ENCODE data around the gene CAND2.
A peak's percentile ranks its signal among the peaks of the same experiment; 100 is the strongest.

CAND2 gene

DNA sequence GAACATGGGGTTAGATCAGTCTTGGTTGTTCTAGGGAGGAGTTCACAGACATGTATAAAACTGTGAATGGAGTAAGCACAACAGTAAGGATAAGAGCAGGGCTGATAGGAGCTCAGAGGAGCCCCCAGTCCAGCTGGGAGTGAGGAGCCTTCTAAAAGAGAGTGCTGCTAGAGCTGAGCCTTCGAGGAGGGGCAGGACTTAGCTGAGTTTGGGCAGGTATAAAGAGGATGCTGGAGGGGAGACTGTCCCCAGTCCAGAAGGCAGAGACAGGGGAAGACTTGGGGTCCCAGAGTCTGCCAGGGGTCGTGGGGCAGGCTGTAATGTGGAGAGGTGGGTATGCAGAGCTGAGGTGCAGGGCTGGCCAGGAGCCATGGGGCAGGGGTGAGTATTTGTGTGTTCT is 12.1 kb downstream of the CAND2 start:
- no peak for DNase-seq

DNA sequence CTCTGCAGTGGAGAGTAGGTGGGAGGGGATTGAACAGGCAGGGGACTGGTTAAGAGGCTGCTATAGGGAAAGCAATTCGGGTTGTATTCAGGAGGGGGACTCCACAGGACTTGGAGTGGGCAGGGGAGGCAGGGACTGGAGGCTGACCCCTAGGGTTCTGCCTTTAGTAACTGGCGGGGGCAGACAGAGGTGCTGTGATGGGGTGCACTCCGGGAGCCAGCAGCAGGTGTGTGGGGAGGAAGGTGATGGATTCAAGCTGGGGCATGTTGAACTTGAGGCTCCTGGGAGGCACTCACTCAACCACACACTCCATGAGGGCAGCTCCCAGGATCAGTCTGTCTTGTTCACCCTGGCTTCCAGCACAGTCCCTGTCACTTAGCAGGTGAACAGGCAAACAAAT is 12.5 kb downstream of the CAND2 start:
- no peak for DNase-seq

DNA sequence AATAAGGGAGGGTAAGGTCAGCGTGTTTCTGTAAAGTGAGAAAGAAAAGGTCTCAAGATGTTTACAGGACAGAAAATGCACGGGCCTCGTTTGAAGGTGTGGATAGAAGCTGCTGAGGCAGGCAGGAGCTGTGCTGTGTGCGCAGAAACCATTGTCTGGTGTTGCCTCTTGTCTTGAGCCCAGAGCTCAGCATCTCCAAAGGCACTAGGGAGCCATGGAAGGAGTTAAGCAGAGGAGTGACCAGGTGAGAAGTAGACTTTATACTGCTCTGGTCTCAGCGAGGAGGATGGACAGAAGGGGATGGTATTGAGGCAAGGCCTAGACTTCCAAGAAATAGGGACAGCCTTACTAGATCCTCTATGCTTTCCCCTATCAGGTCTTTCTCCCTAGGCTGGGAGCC is 13.0 kb downstream of the CAND2 start:
- no peak for DNase-seq

GRCh38 chr3:12810013-12810780 is 13.7 kb downstream of the CAND2 start:
- no peak for DNase-seq

- no peak for DNase-seq
These were observed 14.5 kb downstream of the CAND2 start for GRCh38 chr3:12810961-12811360.

DNA sequence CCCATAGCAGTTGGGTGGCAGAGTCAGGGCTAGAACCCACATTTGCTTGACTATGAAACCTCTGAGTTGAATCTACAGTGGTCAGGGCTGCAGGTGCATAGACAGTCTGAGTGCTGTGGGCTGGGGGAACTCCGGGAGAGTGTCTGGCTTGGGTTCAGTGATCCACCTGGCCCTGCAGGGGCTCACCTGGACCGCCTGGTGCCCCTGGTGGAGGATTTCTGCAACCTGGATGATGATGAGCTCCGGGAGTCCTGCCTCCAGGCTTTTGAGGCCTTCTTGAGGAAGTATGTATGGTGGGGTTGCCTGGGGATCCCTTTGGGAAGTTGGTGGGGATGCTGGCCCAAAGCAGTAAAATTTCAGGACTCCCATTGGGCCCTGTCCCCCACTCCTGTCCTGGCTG is 16.3 kb downstream of the CAND2 start:
- DNase-seq: no peak

- DNase-seq: no peak
These were observed 17.5 kb downstream of the CAND2 start for GRCh38 chr3:12813967-12814366.

- no peak for DNase-seq
These were observed 18.6 kb downstream of the CAND2 start for GRCh38 chr3:12815078-12815477.

- DNase-seq: no peak
These were observed 19.2 kb downstream of the CAND2 start for GRCh38 chr3:12815719-12816118.

GRCh38 chr3:12816521-12817342 is 20.3 kb downstream of the CAND2 start:
- DNase-seq: no peak

DNA sequence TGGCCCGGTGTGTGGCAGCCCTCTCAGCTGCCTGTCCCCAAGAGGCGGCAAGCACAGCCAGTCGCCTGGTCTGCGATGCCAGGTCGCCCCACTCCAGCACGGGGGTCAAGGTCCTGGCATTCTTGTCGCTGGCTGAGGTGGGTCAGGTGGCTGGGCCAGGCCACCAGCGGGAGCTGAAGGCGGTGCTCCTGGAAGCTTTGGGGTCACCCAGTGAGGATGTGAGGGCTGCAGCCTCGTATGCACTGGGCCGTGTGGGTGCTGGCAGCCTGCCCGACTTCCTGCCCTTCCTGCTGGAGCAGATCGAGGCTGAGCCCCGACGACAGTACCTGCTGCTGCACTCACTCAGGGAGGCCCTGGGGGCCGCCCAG is 20.8 kb downstream of the CAND2 start:
- peak; percentile 26 for DNase-seq

DNA sequence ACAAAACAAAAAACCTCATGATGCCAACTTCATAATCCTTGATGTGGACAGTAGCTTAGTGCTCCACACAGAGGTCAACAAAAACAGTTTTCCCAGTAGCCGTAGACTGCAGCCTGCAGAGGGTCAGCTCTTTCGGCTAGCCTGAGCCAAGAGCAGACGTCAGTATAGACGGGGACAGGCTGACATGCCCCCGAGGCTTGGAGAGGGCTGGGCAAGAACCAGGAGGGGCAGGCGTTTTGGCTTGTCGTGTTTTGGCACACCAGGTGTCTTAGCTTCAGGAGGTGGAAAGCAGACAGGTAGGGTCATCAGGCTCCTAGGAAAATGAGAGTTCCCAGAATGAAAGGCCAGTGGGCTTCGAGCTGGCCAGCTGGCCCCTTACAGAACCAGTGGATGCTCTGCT is 21.8 kb downstream of the CAND2 start:
- no peak for DNase-seq

DNA sequence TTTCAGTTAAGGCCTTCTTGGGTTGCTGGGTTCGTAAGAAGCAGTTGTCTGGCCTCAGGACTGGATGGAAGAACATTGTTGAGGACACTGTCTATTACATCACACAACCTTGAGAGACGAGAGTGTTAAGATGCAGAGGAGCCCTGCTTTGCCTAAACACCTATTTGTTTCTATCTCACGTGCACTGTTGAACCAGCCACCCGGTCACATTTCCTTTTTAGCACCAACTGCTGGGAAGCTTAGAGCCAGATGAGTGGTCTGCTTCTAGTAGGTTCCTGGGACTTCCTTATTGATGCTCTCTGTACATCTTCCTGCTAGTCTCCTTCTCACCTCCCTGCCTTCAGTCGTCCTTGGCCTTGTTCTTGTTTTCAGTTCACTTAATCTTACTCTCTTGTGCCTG is 22.3 kb downstream of the CAND2 start:
- DNase-seq: no peak

DNA sequence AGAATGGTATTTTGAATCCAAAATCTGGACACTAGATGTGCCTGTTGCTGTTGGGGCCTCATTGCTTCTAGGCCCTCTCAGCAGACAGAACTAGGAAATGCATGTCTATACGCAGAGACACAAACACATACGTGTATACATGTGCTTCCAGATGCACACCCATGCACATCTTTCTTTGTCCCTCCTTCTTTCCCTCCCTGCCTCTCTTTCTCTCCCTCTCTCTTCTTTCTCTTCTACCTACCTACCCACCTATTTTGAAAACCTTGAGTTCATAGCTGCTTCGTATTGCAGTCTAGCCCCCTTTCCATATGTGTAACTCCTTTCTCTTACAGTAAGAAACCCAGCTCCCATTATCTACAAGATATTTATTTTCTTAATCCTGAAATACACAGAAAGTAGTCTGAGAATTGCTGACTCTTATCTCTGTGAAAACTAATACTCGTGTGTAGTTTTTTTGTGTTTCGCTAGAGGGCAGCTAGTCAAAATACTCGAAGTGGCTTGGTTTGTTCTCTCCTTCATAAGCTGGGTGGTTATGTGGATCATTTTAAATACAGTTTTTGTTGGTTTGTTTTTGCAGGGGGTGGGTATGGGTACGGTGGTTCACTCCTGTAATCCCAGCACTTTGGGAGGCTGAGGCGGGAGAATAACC is 26.4 kb downstream of the CAND2 start:
- DNase-seq: no peak

GRCh38 chr3:12824299-12824698 is 27.8 kb downstream of the CAND2 start:
- no peak for DNase-seq

GRCh38 chr3:12825156-12825555 is 28.7 kb downstream of the CAND2 start:
- DNase-seq: no peak

DNA sequence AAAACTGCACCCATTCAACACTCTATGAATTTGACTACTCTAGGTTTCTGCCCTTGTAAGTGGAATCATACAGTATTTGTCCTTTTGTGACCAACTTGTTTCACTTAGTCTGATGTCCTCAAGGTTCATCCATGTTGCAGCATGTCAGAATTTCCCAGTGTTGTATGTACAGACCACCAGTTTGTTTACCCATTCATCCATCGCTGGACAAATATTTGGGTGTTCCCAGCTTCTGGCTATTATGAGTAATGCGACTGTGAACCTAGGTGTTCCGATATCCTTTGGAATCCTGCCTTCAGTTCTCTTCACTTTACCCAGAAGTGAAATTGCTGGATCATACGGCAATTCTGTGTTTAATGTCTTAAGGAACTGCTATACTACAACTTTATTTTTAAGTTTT is 32.3 kb downstream of the CAND2 start:
- DNase-seq: no peak

DNA sequence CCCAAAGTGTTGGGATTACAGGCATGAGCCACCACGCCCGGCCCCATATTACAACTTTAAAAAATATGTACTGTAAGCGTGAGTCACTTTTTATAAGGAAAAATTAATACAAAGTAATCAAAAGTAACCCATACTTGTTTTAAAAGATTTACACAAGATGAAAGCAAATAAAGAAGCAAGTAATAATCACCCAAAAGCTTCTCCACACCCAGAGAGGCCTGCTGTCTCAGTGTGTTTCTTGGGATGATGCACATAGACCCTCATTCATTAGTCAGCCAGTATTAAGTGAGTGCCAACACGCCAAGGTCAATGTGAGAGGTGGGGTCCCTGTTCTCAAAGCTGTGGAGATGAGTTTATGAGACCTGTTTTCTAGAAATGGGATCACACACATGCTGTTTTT is 32.9 kb downstream of the CAND2 start:
- no peak for DNase-seq

GRCh38 chr3:12829886-12830784 is 33.7 kb downstream of the CAND2 start:
- no peak for DNase-seq

- no peak for DNase-seq
These were observed 34.3 kb downstream of the CAND2 start for GRCh38 chr3:12830785-12831156.

DNA sequence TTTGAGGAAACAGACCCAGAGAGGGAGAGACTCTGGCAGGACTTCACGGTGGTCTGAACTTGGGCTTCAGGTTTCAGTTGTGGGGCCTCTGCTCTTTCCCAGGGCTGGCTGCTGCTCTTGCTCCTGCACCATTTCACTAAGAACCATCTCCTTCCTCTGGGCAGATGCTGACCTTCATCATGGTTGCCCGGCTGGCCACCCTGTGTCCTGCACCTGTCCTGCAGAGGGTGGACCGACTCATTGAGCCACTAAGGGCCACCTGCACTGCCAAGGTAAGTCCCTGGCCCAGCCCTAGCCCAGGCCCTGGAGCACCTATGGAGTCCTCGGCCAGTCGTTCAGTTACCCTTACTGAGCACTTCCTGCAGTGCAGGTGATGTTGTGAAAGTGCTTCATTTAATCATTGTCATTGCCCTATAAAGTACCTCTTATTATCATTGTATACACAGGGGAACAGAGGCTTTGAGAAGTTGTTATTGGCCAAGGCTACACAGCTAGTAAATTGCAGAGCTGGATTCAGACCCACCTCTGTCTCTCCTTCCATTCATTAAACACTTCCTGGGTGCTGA is 34.9 kb downstream of the CAND2 start:
- no peak for DNase-seq

- no peak for DNase-seq
These were observed 36.1 kb downstream of the CAND2 start for GRCh38 chr3:12832350-12833221.

Measured in GDM1 (cell line).